H7 (cell line): Measurements from ENCODE around the gene TMEM138. TPM values are rescaled to one million over a fixed set of nuclear protein-coding genes. Genes with fewer than 3 reads are reported as not detected.
A peak's percentile ranks its signal among the peaks of the same experiment; 100 is the strongest.

Experiments used
- DNase-seq: peaks from one replicate; pipeline ENCODE4 v3.0.0; 2012
- H3K27me3 ChIP-seq: 2 replicates; pipeline ENCODE4 v1.6.0; 2011; ENCODE audit warnings: mild to moderate bottlenecking, low read length; ENCODE audit not compliant: control insufficient read depth, insufficient read depth
- H3K36me3 ChIP-seq: replicated peaks from 2 replicates; pipeline ENCODE4 v1.5.1; 2011; ENCODE audit warnings: low read length; ENCODE audit not compliant: control insufficient read depth, insufficient read depth
- H3K4me3 ChIP-seq: 2 replicates; pipeline ENCODE4 v1.5.1; 2011; ENCODE audit warnings: low read depth, mild to moderate bottlenecking, control low read depth, low read length, moderate library complexity; ENCODE audit not compliant: insufficient read depth
- total RNA-seq: library from RNA; depleted of rRNA; stranded (reverse); fragments of >200 nt; shearing (Covaris generic); gene quantifications from 2 replicates; pipeline ENCODE4 v1.2.3, GENCODE V29; 2014

Gene TMEM138
- total RNA-seq, 1 experiment from 2014 or later: 33.9 TPM

DNA sequence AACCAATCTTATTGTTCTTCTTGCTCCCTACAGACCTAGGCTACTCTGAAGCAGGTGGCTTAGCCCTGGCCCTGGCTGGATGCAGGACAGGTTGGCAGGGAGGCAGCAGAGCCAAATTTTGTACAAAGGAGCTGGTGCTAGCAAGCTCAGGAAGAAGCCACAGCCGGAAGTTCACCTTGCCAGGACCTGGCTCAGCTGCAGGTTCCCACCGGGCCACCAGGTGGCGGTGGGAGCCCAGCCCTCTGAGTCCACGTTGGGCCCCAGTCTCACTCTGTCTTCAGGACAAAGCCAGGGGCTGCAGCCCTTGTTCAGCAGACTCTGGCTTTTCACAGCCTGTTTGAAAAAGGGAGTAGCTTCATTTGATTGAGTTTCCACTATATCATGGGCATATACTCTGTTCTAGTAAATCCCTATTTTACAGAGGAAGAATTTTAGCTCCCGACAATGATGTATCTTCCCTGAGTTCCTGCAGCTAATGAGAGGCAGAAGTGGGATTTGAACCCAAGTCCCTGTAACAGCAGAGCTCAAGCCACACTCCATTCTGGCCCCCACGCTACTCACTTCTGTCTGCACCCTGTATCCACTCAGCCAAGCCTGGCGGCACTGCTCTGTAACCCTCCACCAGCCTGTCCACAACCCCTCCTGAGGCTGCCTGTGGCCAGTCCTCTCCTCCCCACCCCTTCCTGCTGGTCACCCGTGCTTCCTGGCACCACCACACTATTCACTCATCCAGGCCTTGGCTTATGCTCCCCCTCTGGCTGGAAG lies 25.8 kb upstream of the TMEM138 start:
- Histone ChIP-seq H3K36me3 (peaks cover 1% of the 10 kb centered on the region; the same call in 1 of the 2 replicates), H3K4me3 (no peak overlapping the region), H3K27me3 (no peaks in the 10 kb centered on the region)
- DNase-seq: peak; percentile 96

DNA sequence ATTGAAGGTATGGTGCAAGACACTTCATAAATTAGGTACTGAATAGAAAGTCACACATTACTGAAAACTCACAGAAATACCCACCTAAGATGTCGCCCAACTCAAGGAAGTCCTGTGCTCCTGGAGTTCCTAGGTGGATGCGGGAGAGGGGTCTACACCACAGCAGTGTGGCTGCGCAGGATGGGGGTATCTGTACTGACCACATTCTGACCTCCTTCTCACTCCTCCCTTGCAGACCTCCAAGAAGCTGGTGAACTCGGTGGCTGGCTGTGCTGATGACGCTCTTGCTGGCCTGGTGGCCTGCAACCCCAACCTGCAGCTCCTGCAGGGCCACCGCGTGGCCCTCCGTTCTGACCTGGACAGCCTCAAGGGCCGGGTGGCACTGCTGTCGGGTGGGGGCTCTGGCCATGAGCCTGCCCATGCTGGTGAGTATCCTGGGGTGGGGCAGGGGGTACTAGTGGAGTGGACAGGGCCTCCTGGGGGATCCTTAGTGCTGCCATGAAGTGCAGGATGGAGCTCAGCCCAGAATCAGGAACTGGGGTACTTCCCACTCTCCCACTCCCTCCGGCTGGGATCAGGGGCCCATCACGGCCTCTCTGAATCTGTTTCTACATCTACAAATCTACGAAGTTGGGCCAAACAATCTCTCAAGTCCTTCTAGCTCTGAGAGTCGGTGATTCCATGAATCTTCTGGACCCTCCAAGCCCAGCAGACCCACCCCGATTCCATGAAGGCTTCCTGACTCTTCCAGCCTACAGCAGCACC lies 24.3 kb upstream of the TMEM138 start:
- H3K27me3 ChIP-seq: no peaks in the 10 kb centered on the region
- no peak for DNase-seq
- no peak overlapping the region for H3K4me3 ChIP-seq
- peaks cover 1% of the 10 kb centered on the region; the same call in 1 of the 2 replicates for H3K36me3 ChIP-seq

DNA sequence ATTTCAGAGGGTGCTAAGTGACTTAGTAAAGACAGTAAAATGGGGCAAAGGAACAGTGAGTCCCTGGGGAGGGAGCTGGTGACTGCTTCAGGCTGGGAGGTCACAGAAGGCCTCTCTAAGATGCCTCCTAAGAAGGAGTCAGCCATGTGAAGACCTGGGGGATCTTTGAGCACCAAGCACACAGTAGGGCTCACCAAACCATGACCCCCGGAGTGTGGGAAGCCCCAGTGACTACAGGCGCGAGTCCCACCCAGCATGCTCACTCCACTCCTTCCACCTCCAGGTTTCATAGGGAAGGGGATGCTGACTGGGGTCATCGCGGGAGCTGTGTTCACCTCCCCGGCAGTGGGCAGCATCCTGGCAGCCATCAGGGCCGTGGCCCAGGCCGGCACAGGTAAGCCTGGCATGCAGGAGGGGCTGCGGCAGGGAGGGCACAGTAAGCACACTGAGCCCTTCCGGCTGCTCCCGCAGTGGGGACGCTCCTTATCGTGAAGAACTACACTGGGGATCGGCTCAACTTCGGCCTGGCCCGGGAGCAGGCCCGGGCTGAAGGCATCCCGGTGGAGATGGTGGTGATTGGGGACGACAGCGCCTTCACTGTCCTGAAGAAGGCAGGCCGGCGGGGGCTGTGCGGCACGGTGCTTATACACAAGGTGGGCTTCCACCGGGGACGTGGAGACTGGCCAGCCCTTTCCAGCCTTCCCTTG lies 23.2 kb upstream of the TMEM138 start:
- Histone ChIP-seq H3K36me3 (peaks cover 1% of the 10 kb centered on the region; the same call in 1 of the 2 replicates), H3K4me3 (no peak overlapping the region), H3K27me3 (no peaks in the 10 kb centered on the region)
- no peak for DNase-seq

DNA sequence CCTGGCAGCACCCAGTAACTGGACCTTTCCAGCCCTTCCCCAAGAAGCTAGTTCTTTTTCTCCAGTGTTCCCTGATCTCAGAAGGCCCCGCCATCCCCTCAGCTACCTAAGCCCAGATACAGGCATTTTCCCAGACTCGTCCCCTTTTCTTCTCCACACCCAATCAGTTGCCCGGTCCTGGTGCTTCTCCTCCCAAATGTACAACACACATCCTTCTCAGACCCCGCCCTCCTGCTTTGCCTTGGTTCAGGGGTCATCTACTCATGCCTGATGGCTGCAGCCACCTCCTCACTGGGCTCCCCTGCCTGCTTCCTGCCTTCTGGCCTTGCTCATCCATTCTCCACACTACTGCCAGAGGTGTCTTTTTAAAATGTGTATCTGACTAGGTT lies 22.7 kb upstream of the TMEM138 start:
- Histone ChIP-seq H3K27me3 (no peaks in the 10 kb centered on the region), H3K4me3 (no peak overlapping the region), H3K36me3 (peaks cover 1% of the 10 kb centered on the region; the same call in 1 of the 2 replicates)
- DNase-seq: no peak

DNA sequence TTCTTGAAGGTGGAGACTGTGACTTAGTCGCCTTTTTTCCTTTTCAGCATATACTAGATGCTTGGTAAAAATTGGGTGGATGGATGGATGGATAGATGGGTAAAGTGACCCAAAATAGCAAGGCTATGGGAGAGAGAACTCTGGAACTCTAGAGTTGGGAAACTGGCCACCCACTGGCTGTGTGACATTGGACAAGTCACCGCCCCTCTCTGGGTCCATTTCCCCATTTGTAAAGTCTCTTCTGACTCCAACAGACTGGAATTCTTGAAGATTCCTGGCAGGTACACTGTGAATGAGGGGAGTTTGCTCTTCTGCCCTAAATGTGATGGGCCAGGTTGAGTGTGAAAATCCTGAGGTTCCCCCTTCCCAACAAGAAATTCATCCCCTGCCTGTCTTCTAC lies 21.2 kb upstream of the TMEM138 start:
- Histone ChIP-seq H3K4me3 (no peak overlapping the region), H3K36me3 (peaks cover 1% of the 10 kb centered on the region; the same call in 1 of the 2 replicates), H3K27me3 (no peaks in the 10 kb centered on the region)
- peak; percentile 29 for DNase-seq

DNA sequence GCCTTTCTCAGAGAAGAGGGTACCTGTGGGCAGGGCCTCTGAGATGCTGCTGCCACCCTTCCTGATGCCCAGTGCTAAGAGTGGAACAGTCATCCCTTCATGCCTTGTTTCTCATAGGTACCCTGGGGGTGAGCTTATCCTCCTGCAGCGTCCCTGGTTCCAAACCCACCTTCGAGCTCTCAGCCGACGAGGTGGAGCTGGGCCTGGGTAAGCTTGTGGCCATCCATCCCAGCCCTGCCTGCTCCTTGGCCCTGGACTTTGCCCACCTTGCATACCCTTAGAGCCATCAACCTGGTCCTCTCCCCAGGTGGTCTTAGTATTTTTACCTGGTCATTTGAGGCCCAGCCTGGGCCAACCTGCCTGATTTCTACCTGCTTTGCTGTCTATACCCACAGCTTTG lies 20.5 kb upstream of the TMEM138 start:
- H3K36me3 ChIP-seq: peaks cover 1% of the 10 kb centered on the region; the same call in 1 of the 2 replicates
- DNase-seq: peak; percentile 29

DNA sequence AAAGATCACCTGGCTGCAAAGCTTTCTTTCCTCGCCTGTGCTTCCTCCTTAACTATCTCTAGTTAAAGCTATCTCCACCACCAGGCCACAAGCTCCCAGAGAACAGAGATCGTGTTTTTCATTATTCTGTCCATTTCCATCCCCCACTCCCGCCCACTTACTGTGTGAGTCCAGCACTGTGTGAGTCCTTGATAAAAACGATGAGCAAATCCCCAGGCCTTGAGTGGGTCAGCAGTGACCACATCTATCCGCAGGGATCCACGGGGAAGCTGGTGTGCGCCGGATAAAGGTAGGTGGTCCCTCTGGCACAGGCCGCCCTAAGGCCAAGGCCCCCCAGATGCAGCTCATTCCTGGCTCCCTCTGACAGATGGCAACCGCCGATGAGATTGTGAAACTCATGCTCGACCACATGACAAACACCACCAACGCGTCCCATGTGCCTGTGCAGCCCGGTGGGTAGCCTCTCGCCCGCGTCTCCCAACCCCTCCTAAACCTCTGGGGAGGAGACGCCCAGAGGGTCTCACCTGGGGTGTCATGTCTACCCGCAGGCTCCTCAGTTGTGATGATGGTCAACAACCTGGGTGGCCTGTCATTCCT lies 19.9 kb upstream of the TMEM138 start:
- Histone ChIP-seq H3K27me3 (no peaks in the 10 kb centered on the region), H3K36me3 (peaks cover 1% of the 10 kb centered on the region; the same call in 1 of the 2 replicates), H3K4me3 (no peak overlapping the region)
- no peak for DNase-seq

More for the DNA sequence above, 20.5 kb upstream of the TMEM138 start:
- Histone ChIP-seq H3K4me3 (no peak overlapping the region), H3K27me3 (no peaks in the 10 kb centered on the region)

DNA sequence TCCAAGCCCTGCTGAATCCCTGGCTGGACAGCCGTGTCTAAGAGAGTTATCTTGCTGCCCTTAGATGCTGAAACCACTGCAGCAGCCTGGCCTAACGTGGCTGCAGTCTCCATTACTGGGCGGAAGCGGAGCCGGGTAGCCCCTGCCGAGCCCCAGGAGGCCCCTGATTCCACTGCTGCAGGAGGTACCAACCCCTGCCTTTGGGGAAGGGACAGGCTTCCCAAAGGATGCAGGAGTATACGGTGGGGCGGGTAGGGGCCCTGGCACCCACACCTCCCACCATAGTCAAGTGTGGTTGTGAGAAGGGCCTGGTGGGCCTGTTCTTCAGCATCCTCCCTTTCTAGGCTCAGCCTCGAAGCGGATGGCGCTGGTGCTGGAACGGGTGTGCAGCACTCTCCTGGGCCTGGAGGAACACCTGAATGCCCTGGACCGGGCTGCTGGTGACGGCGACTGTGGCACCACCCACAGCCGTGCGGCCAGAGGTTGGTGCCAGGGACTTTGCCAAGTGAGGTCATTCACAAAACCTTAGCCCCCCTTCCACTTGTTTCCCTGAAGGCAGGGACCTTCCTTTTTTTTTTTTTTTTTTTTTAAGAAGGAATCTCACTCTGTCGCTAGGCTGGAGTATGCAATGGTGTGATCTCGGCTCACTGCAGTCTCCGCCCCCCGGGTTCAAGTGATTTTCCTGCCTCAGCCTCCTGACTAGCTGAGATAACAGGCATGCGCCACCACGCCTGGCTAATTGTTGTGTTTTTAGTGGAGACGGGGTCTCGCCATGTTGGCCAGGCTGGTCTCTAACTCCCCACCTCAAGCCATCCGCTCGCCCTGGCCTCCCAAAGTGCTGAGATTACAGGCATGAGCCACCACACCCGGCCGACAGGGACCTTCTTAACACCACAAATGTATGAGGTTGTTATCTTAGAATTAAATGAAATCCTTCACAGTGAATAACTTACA lies 18.1 kb upstream of the TMEM138 start:
- Histone ChIP-seq H3K27me3 (no peaks in the 10 kb centered on the region), H3K36me3 (no peaks in the 10 kb centered on the region; the same call in 1 of the 2 replicates), H3K4me3 (no peak overlapping the region)
- no peak for DNase-seq

DNA sequence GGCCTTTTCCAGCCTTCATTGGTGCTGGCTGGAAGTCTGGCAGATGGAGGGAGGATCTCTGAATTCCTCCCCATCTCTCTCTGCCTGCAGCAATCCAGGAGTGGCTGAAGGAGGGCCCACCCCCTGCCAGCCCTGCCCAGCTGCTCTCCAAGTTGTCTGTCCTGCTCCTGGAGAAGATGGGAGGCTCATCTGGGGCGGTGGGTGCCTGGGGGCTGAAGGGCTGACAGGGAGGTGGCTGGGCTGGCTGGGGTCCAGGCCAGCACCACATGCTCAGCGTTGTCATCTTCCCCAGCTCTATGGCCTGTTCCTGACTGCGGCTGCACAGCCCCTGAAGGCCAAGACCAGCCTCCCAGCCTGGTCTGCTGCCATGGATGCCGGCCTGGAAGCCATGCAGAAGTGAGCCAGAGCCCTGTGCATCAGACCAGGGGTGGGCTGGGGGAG lies 17.0 kb upstream of the TMEM138 start:
- Histone ChIP-seq H3K4me3 (no peak overlapping the region), H3K27me3 (no peaks in the 10 kb centered on the region), H3K36me3 (no peaks in the 10 kb centered on the region; the same call in none of the 2 replicates)
- no peak for DNase-seq

DNA sequence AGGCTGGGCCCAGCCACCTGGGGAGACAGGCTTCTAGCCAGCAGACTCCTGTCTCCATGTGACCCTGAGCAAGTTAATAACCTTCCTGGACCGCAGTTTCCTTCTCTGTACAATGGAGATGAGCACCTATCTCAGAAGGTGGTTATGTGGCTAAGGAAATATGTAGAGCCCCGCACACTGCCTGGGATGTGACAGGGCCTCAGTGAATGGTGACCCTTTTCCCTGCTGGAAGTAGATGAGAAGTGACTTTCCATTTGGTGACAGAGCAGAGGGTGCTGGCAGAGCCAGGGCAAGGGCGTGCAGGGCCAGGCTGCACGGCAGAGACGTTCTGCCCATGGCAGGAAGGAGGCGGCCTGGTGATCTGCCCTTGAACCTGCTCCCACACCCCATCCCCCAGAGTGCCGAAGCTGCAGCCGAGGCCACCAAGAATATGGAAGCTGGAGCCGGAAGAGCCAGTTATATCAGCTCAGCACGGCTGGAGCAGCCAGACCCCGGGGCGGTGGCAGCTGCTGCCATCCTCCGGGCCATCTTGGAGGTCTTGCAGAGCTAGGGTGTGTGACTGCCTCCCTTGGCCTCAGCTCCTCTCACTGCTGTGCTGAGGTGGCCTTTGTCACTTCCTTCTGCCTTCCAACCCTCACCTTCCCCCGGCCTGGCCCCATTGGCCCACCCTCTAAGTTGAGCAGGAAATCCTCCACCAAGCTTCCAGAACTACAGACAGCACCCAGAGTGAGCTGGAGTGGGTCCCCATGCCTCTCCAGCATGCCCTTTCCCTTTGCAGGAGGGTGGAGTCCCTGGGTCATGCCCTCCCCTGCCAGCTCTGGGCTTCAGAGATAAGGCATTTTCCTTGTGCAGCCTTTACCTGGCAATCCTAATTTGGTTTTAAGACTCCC lies 16.0 kb upstream of the TMEM138 start:
- H3K36me3 ChIP-seq: no peaks in the 10 kb centered on the region; the same call in none of the 2 replicates
- H3K27me3 ChIP-seq: no peaks in the 10 kb centered on the region
- DNase-seq: no peak
- no peak overlapping the region for H3K4me3 ChIP-seq

DNA sequence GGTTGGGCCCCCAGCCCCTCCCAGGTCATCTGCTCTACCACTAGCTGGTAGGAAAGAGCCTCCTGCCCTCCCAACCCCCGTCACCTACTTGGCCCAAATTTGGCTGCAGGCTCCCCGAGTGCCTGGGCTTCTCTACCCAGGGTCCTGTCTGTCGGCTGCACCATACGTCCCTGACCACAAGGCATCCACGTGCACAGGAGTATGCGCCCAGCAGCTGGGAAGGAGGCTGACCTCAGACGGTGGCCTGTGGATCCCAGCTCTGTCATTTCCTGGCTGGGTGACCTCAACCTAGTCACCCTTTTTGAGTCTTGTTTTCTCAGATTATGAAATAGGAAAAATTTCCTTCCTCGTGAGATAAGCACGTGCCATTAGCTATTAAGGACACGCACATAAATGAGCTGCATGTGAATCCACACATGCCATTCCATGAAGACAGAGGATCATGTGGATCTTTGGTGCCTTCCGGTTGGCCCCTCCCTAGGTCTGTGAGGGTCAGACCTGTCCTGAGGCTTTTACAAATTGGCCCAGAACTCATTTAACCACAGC lies 14.2 kb upstream of the TMEM138 start:
- no peak overlapping the region for H3K4me3 ChIP-seq
- no peaks in the 10 kb centered on the region for H3K27me3 ChIP-seq
- no peaks in the 10 kb centered on the region; the same call in none of the 2 replicates for H3K36me3 ChIP-seq
- no peak for DNase-seq

DNA sequence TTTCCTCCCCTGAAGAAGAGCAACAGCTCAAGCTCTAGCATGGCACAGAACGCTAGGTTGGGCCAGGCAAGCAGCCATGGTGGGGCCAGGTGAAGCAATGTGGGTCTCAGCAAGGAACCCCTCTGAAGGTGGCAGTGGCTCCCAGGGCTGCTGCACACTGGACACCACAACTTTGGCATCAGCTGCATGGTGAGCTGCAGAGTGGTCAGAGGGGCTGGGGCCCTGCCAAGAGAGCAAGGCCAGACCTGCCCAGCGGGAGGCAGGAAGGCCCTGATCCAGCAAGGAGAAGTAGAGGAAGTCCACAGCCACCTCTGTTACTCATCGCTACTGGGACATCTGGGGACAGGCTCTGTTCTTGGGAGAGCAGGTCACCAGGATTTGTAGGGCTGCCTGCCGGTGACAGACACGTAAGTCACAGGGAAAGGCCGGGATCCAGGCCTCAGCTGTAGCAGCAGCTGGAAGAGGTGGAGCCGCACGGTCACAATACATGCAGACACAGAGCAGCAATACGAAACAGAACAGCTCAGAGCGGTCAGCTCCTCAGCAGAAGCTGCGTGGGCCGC lies 12.9 kb upstream of the TMEM138 start:
- DNase-seq: no peak
- no peaks in the 10 kb centered on the region for H3K27me3 ChIP-seq
- no peaks in the 10 kb centered on the region; the same call in none of the 2 replicates for H3K36me3 ChIP-seq

More for the DNA sequence above, 12.9 kb upstream of the TMEM138 start:
- no peak overlapping the region for H3K4me3 ChIP-seq
